ENCODE data around the gene FHOD1.

FHOD1 gene

DNA sequence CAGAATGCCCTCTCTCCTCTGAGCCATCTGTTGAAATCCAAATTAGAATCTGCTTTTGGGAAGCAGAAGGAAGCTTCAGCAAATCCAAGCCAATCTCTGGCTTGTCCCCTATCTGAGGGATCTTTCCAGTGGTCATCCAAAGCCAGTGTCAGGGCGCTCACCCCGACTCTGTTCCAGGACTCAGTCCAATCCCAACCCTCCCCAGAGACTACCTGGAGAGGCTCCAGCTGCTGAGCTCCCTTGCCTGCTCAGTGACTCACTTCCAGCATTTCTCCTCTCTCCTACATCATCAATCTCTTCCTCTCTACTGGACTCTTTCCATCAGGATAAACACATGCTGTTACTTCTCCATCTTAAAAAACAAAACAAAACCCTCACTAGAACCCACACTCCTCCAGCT is 65.9 kb downstream of the FHOD1 start:
- TF ChIP-seq, protein P1, sequence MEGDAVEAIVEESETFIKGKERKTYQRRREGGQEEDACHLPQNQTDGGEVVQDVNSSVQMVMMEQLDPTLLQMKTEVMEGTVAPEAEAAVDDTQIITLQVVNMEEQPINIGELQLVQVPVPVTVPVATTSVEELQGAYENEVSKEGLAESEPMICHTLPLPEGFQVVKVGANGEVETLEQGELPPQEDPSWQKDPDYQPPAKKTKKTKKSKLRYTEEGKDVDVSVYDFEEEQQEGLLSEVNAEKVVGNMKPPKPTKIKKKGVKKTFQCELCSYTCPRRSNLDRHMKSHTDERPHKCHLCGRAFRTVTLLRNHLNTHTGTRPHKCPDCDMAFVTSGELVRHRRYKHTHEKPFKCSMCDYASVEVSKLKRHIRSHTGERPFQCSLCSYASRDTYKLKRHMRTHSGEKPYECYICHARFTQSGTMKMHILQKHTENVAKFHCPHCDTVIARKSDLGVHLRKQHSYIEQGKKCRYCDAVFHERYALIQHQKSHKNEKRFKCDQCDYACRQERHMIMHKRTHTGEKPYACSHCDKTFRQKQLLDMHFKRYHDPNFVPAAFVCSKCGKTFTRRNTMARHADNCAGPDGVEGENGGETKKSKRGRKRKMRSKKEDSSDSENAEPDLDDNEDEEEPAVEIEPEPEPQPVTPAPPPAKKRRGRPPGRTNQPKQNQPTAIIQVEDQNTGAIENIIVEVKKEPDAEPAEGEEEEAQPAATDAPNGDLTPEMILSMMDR (IDR thresholded peaks at IDR 0.05; ENCODE audit: insufficient read depth, low read depth, low read length, missing control alignments) = no peak
- no peak overlapping the region for H3K4me3 ChIP-seq (ENCODE audit: low read length)
- DNase-seq (ENCODE audit: low read depth) = peak; percentile 47

DNA sequence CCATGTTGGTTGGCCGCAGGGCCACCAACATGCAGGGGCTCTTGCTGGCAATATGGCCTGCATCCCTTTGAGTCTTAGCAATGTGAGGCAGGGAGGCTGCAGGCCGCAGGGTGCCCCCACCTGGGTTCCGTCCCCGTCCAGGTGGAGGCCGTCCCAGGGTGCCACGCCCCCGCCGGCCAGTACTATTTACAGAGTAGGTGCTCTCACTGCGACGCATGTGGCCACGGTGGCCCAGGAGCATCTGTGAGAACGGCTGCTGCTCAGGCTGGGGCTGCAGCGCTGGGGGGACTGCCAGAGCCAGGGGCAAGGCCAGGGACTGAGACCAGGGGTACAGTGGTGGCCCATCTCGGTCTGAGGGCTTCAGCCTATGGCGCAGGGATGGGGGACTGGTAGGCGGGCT is 67.1 kb downstream of the FHOD1 start:
- no peak overlapping the region for H3K4me3 ChIP-seq (ENCODE audit: low read length)
- no peak for DNase-seq (ENCODE audit: low read depth)
- TF ChIP-seq, protein P1 (IDR thresholded peaks at IDR 0.05; ENCODE audit: insufficient read depth, low read depth, low read length, missing control alignments) = no peak

DNA sequence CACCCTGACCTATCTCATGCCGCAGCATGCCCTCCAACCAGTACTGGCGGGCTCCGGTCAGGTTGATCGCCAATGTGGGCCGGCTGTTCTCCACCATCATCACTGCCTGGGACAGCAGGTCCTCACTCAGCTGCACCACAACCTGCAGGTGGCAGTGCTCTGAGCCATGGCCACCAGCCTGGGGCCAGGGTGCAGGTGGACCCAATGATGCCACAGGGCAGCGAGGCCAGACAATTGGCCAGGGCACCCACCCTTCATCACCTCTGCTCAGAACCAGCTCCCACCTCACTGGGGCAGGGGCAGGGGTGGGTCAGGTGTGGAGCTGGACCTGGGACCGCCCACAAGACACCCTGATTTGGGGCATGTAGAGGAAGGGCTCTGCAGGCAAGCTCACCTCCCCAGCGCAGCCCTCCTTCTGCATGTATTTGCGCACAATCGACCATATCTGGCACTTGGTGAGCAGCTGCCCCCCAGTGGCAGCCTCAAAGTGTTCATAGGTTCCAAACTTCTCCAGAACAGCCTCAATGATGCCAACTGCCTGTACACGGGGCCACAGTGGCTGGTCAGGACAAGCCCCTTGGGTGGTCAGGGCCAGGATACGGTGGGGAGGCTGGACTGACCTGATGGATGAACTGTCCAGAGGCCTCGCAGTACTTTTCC is 67.7 kb downstream of the FHOD1 start:
- TF ChIP-seq, protein P1 (IDR thresholded peaks at IDR 0.05; ENCODE audit: insufficient read depth, low read depth, low read length, missing control alignments) = peak; percentile 11
- no peak for DNase-seq (ENCODE audit: low read depth)
- H3K4me3 ChIP-seq (ENCODE audit: low read length) = no peak overlapping the region

Data from epithelial cell of esophagus (primary cell).